Stimulated activated CD4-positive, alpha-beta T cell treated with anti-CD3 and anti-CD28 coated beads, TNF-alpha, amount 100 ng/mL, for 4 hours (primary cell): ENCODE results near the gene PWP1.

Source experiments
- DNase-seq, 3 experiments: peaks; one replicate each; pipeline ENCODE4 v3.0.0-alpha.2; 2020; ENCODE audit warnings: low read depth in 3 of 3

Gene PWP1

GRCh38 chr12:107735763-107736162 is 50.2 kb downstream of the PWP1 start:
- no peak for DNase-seq

GRCh38 chr12:107736914-107737313 is 51.3 kb downstream of the PWP1 start:
- no peak for DNase-seq

DNA sequence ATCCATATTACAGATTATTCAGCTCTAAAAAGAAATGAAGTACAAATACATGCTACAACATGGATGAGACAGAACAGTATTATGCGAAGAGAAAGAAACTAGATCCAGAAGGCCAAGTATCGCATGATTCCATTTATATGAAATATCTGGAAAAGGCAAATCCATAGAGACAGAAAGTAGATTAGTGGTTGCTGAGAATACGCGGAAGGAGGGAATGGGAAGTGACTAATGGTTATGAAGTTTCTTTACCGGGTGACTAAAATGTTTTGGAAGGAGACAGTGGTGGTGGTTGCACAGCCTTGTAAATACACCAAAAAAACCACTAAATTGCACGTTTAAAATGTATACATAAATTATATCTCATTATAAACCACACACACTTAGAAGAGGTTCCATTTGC is 62.9 kb downstream of the PWP1 start:
- no peak for DNase-seq

DNA sequence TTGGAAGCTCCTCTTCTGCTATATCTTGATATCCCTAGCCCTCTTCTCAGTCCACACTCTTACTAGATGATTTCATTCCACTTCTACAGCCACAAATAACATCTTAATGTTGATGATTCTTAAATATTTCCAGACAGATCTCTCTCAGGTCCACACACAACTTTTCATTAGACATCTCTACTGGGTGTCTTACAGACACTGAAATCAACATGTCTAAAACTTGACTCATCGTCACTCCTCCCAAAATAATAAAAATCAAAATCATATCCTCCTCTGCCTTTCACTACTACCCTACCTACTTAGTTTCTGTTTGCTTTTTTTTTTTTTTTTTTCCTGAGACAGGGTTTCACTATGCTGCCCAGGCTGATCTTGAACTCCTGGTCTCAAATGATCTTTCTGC is 63.5 kb downstream of the PWP1 start:
- DNase-seq, result no peak

GRCh38 chr12:107759410-107759809 is 73.8 kb downstream of the PWP1 start:
- no peak for DNase-seq

- peak in 2 of 3 experiments; percentile 14 to 23 for DNase-seq
These were observed 74.7 kb downstream of the PWP1 start for GRCh38 chr12:107760207-107760808.

DNA sequence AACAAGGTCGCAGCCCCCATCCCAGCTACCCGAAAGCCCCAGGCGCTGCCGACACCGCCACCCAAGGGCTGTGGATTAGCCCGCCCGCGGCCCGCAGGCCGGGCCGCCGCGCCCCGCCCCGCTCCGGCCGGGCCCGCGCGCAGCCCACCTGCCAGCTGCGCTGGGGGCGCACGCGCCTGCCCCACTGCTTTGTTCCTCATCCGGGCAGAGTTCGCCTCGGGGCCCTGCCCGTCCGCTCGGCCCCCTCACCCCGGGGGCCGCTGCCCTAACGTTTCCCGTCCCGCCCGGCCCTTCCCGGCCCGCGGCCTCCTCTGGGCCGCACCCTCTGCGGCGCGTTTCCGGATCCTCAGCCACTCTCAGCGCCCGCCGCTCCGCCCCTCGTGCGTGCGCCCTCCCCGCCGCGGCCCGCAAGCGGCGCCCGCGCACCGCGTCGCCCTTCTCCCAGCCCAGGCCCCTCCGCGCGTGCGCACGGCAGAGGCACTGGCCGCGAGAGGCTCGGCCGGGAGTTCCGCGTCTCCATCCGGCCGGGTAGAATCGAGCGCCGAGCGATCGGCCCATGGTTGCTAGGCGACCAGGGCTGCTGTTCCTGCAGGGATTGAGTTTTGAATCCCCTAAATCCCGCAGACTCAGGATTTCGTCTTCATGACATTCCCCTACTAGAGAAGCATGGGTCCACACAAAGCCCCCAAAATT is 75.4 kb downstream of the PWP1 start, which contains the start of gene PRDM4:
TSS of gene PRDM4 (minus strand) at position 329 of the 693 bp plus-strand sequence. CDS start 622 bp downstream, outside the sequence.
- DNase-seq, result peak; percentile 70 to 80 (median 74)

DNA sequence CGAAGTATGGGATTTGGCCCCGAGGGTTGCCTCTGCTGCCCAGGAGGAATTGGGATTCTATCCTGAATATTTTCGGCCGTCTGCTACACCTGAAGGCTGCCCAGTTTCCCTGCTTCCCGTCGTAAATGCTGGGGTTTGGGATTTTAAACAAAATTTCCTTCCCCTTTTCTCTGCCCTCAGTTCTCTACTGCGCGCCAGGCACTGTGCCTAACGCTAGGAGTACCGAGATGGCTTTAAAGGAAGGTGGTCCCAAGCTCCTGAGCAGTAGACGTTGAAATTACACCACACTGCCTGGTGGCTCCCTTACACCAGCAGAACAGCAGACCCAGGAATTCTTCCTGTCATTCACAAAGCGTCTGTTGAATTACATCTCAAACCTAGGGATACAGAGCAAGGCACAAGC is 75.9 kb downstream of the PWP1 start:
- no peak for DNase-seq
